H1 (cell line): ENCODE data around the gene ODAD3. TPM values are rescaled to one million over a fixed set of nuclear protein-coding genes. Genes with fewer than 3 reads are reported as not detected.

ENCODE experiments used
- CTCF ChIA-PET: fragments of 300-600 bp; sonication (Branson Sonifier 250); formaldehyde crosslinking; loops from one replicate; lab custom pipeline; 2021; ENCODE audit not compliant: partially characterized antibody; lab: Charles Lee
- POLR2A ChIA-PET: fragments of 300-600 bp; sonication (Branson Sonifier 250); formaldehyde crosslinking; loops from one replicate; lab custom pipeline; 2021; ENCODE audit warnings: inconsistent platforms; ENCODE audit not compliant: partially characterized antibody; lab: Charles Lee
- DNase-seq, 2 experiments: peaks; one replicate each; pipeline versions ENCODE4 v3.0.0 to v3.0.0-alpha.2; 2010 to 2022; ENCODE audit warnings: low spot score in 2 of 2, low read depth in 1 of 2, mixed read lengths in 1 of 2
- FAIRE-seq: peaks from 2 replicates; lab custom pipeline; 2011; peaks lifted over from hg19 to GRCh38; lab: Jason Lieb, UNC
- H2AFZ ChIP-seq: 2 replicates; pipeline ENCODE4 v1.8.1; 2012; ENCODE audit warnings: low read length, inconsistent platforms
- H2AK5ac ChIP-seq: 2 replicates; pipeline ENCODE4 v1.6.1; 2013; ENCODE audit warnings: low read depth, low read length
- H2BK120ac ChIP-seq: replicated peaks from 2 replicates; pipeline ENCODE3; 2013; ENCODE audit warnings: low read depth, low read length, inconsistent platforms
- H2BK12ac ChIP-seq: 2 replicates; pipeline ENCODE4 v1.6.1; 2013; ENCODE audit warnings: low read depth, low read length
- H2BK15ac ChIP-seq: 2 replicates; pipeline ENCODE4 v1.6.1; 2013; ENCODE audit warnings: low read length
- H2BK20ac ChIP-seq: 2 replicates; pipeline ENCODE4 v1.6.1; 2013; ENCODE audit warnings: low read length
- H2BK5ac ChIP-seq: 2 replicates; pipeline ENCODE4 v1.6.1; 2013; ENCODE audit warnings: low read depth, low read length
- H3K14ac ChIP-seq: 2 replicates; pipeline ENCODE4 v1.6.1; 2013; ENCODE audit warnings: inconsistent platforms; ENCODE audit not compliant: insufficient read length
- H3K18ac ChIP-seq: 2 replicates; pipeline ENCODE4 v1.6.1; 2013; ENCODE audit warnings: low read length; ENCODE audit errors: extremely low read depth
- H3K23ac ChIP-seq: 2 replicates; pipeline ENCODE4 v1.6.1; 2013; ENCODE audit warnings: inconsistent platforms; ENCODE audit not compliant: insufficient read length
- H3K23me2 ChIP-seq: 2 replicates; pipeline ENCODE4 v1.6.1; 2013; ENCODE audit warnings: low read depth, low read length
- H3K27ac ChIP-seq: 2 replicates; pipeline ENCODE4 v1.6.1; 2011; ENCODE audit warnings: low read depth, low read length, inconsistent platforms
- H3K27me3 ChIP-seq, 4 experiments: replicated peaks in 1 of 4; 1 replicate in 1 of 4; 2 replicates in 3 of 4; pipeline versions ENCODE4 v1.6.1 to v1.8.1; 2011 to 2013; ENCODE audit warnings: low read length in 3 of 4, mild to moderate bottlenecking in 3 of 4, inconsistent platforms in 2 of 4, mixed read lengths in 2 of 4, moderate library complexity in 1 of 4; ENCODE audit not compliant: control insufficient read depth in 3 of 4, insufficient read depth in 3 of 4; ENCODE audit errors: extremely low read depth in 1 of 4
- H3K36me3 ChIP-seq, 4 experiments: 2 replicates each; pipeline versions ENCODE4 v1.6.1 to v1.8.1; 2011 to 2013; ENCODE audit warnings: mild to moderate bottlenecking in 4 of 4, low read length in 3 of 4, moderate library complexity in 2 of 4, control low read depth in 1 of 4, inconsistent platforms in 1 of 4; ENCODE audit not compliant: insufficient read depth in 4 of 4, control insufficient read depth in 2 of 4
- H3K4ac ChIP-seq: replicated peaks from 2 replicates; pipeline ENCODE3; 2013; ENCODE audit warnings: low read length, low read depth, mixed read lengths, inconsistent platforms; ENCODE audit not compliant: insufficient read length
- H3K4me1 ChIP-seq, 4 experiments: replicated peaks in 1 of 4; 1 replicate in 1 of 4; 2 replicates in 3 of 4; pipeline versions ENCODE4 v1.6.1 to v1.8.1; 2011 to 2013; ENCODE audit warnings: low read length in 3 of 4, inconsistent platforms in 2 of 4, mixed read lengths in 1 of 4; ENCODE audit not compliant: insufficient read depth in 4 of 4, control insufficient read depth in 3 of 4
- H3K4me2 ChIP-seq, 2 experiments: 2 replicates each; pipeline versions ENCODE4 v1.6.1 to v1.8.1; 2011 to 2013; ENCODE audit warnings: low read depth in 2 of 2, low read length in 2 of 2, control low read depth in 1 of 2, inconsistent platforms in 1 of 2, mild to moderate bottlenecking in 1 of 2; ENCODE audit not compliant: insufficient read depth in 1 of 2
- H3K4me3 ChIP-seq, 4 experiments: fragments of 200-600, 300-600 bp in 1 of 4; sonication (generic), shearing (Covaris generic), sonication (Bioruptor Twin) in 1 of 4; 2 replicates each; pipeline versions ENCODE4 v1.5.1 to v1.8.1; 2011 to 2016; ENCODE audit warnings: low read length in 4 of 4, low read depth in 3 of 4, control low read depth in 2 of 4, inconsistent platforms in 2 of 4, mild to moderate bottlenecking in 2 of 4, mixed read lengths in 1 of 4, moderate library complexity in 1 of 4; ENCODE audit not compliant: insufficient read depth in 2 of 4; ENCODE audit errors: extremely low read depth in 1 of 4
- H3K56ac ChIP-seq: replicated peaks from 2 replicates; pipeline ENCODE3; 2013; ENCODE audit warnings: low read depth, mild to moderate bottlenecking, mixed read lengths, low read length, inconsistent platforms; ENCODE audit not compliant: insufficient read length
- H3K79me1 ChIP-seq: 2 replicates; pipeline ENCODE4 v1.6.1; 2013; ENCODE audit warnings: low read depth, low read length, control low read depth
- H3K79me2 ChIP-seq, 2 experiments: 2 replicates each; pipeline versions ENCODE4 v1.6.1 to v1.8.1; 2012 to 2013; ENCODE audit warnings: low read length in 2 of 2, mild to moderate bottlenecking in 2 of 2, inconsistent platforms in 1 of 2; ENCODE audit not compliant: insufficient read depth in 2 of 2, control insufficient read depth in 1 of 2
- H3K9ac ChIP-seq, 4 experiments: replicated peaks in 1 of 4; 1 replicate in 1 of 4; 2 replicates in 3 of 4; pipeline versions ENCODE4 v1.6.1 to v1.8.1; 2011 to 2013; ENCODE audit warnings: low read depth in 3 of 4, low read length in 3 of 4, control low read depth in 2 of 4, mild to moderate bottlenecking in 2 of 4, moderate library complexity in 2 of 4, inconsistent platforms in 1 of 4; ENCODE audit errors: extremely low read depth in 1 of 4
- H3K9me3 ChIP-seq, 2 experiments: 2 replicates each; pipeline versions ENCODE4 v1.6.1 to v1.8.1; 2012 to 2013; ENCODE audit warnings: mild to moderate bottlenecking in 2 of 2, moderate library complexity in 2 of 2, control low read depth in 1 of 2, inconsistent platforms in 1 of 2, low read depth in 1 of 2, low read length in 1 of 2, mixed read lengths in 1 of 2; ENCODE audit not compliant: insufficient read depth in 2 of 2
- H4K20me1 ChIP-seq, 2 experiments: replicated peaks in 1 of 2; 2 replicates each; pipeline versions ENCODE3 to v1.8.1; 2011 to 2013; ENCODE audit warnings: inconsistent platforms in 2 of 2, low read length in 2 of 2, mild to moderate bottlenecking in 1 of 2; ENCODE audit not compliant: insufficient read depth in 2 of 2, control insufficient read depth in 1 of 2
- H4K5ac ChIP-seq: 2 replicates; pipeline ENCODE4 v1.6.1; 2013; ENCODE audit warnings: low read length, low read depth, mixed read lengths, inconsistent platforms; ENCODE audit not compliant: insufficient read length
- H4K8ac ChIP-seq: 2 replicates; pipeline ENCODE4 v1.8.0; 2013; ENCODE audit warnings: mild to moderate bottlenecking, moderate library complexity, low read length, inconsistent platforms; ENCODE audit not compliant: insufficient read depth; ENCODE audit errors: extremely low read depth
- H4K91ac ChIP-seq: replicated peaks from 2 replicates; pipeline ENCODE3; 2013; ENCODE audit warnings: low read length, mixed read lengths, inconsistent platforms; ENCODE audit not compliant: insufficient read length
- ASH2L ChIP-seq: fragments of 200-600, 300-600 bp; sonication (generic); IDR thresholded peaks from one replicate; pipeline ENCODE4 v1.7.1; 2017; ENCODE audit warnings: low read length
- GTF2F1 ChIP-seq: IDR thresholded peaks from 2 replicates; pipeline ENCODE4 v1.6.1; 2012; ENCODE audit warnings: low read depth, low read length, improper control_type of control experiment, borderline replicate concordance
- KDM4A ChIP-seq: IDR thresholded peaks from one replicate; pipeline ENCODE4 v1.7.1; 2012; ENCODE audit warnings: low read depth, mild to moderate bottlenecking, moderate library complexity, low read length, inconsistent platforms; ENCODE audit not compliant: severe bottlenecking
- MAX ChIP-seq: IDR thresholded peaks from 2 replicates; pipeline ENCODE4 v1.6.1; 2012; ENCODE audit warnings: inconsistent platforms
- POLR2A ChIP-seq, 2 experiments: IDR thresholded peaks; 1 replicate in 1 of 2; 2 replicates in 1 of 2; pipeline ENCODE4 v1.6.1; 2011; ENCODE audit warnings: low read depth in 2 of 2, low read length in 2 of 2, mild to moderate bottlenecking in 2 of 2; ENCODE audit errors: control extremely low read depth in 1 of 2
- SIRT6 ChIP-seq: IDR thresholded peaks from one replicate; pipeline ENCODE4 v1.7.1; 2012; ENCODE audit warnings: low read length, inconsistent platforms
- SP1 ChIP-seq: IDR thresholded peaks from 2 replicates; pipeline ENCODE4 v1.6.1; 2011; ENCODE audit warnings: low read depth, low read length
- TEAD4 ChIP-seq: IDR thresholded peaks from 2 replicates; pipeline ENCODE4 v1.6.1; 2012; ENCODE audit warnings: low read depth, low read length, inconsistent platforms, mixed read lengths
- USF2 ChIP-seq: IDR thresholded peaks from 2 replicates; pipeline ENCODE4 v1.6.1; 2011; ENCODE audit warnings: low read length, improper control_type of control experiment
- WGBS, 2 experiments: shearing (Covaris generic) in 1 of 2; methylation state at CpG; one replicate each; pipeline versions ENCODE4 v1.1.6 to v1.1.7; 2013 to 2015; ENCODE audit warnings: low lambda C conversion rate in 2 of 2, mixed read lengths in 2 of 2, inconsistent platforms in 1 of 2, low coverage in 1 of 2, missing lambda C conversion rate in 1 of 2; ENCODE audit not compliant: insufficient replicate concordance in 2 of 2, insufficient coverage in 1 of 2, insufficient read length in 1 of 2; ENCODE audit errors: extremely low coverage in 1 of 2, missing lambda C conversion rate in 1 of 2; 5-methylcytosine and 5-hydroxymethylcytosine counted together
- polyA plus RNA-seq, 7 experiments: library from polyadenylated mRNA; depleted of rRNA in 3 of 7; stranded (reverse) in 5 of 7; unstranded in 2 of 7; fragments of >200 nt in 5 of 7; fragments of 200-250 nt in 2 of 7; gene quantifications; 1 replicate in 5 of 7; 2 replicates in 1 of 7; 4 replicates in 1 of 7; pipeline versions ENCODE4 v1.2.1 to v1.2.3, GENCODE V29; 2011 to 2013; ENCODE audit warnings: missing spikeins in 2 of 7, mixed read lengths in 2 of 7
- total RNA-seq: library from RNA; stranded (reverse); fragmentation: NEBNext Ultra II Directional; extraction: Animal tissue kit (Norgen Biotek cat#: 25700); gene quantifications from 2 replicates; pipeline ENCODE4 v1.2.1, GENCODE V29; 2021

The ODAD3 gene
- total and polyA plus RNA-seq, 2 of the 8 experiments (the other 6 are each of a cell fraction or from before 2014, with no cell fraction given) = 2.1 to 2.2 TPM

- no peaks in the 10 kb centered on the region for H3K36me3 ChIP-seq
- H3K9ac ChIP-seq = no peak overlapping the region
- no peaks in the 10 kb centered on the region for H3K9me3 ChIP-seq
- no peaks in the 10 kb centered on the region for H3K27me3 ChIP-seq
- WGBS, 2 experiments = 76% methylated on average over 10 of the region's 10 CpGs; no CpG with 5 or more reads in 1 of the 2 experiments
- H2BK15ac ChIP-seq = peak overlapping the region; percentile 81; the same call in 1 of the 2 replicates
- no peak overlapping the region for H3K18ac ChIP-seq
- peaks cover 7% of the 10 kb centered on the region for H3K23me2 ChIP-seq
- H2BK120ac ChIP-seq = no peak overlapping the region
- no peak overlapping the region for H2BK5ac ChIP-seq
- DNase-seq (no peak), FAIRE-seq (no peak)
- H3K23ac ChIP-seq = no peak overlapping the region
- no peak overlapping the region for H4K5ac ChIP-seq
- no peak overlapping the region for H2BK20ac ChIP-seq
- H2BK12ac ChIP-seq = no peak overlapping the region; the same call in 1 of the 2 replicates
- H3K4me2 ChIP-seq = peak overlapping the region; percentile 74 to 79
- H3K14ac ChIP-seq = no peak overlapping the region
- H3K4me3 ChIP-seq = peak overlapping the region in 1 of 4 experiments; percentile 72; a peak in 1 of 8 replicates
- H2AFZ ChIP-seq = no peak overlapping the region
- no peak overlapping the region for H4K8ac ChIP-seq
- CTCF ChIA-PET = interaction anchor here (3.6 to 16.8 kb wide), 4 partner anchors 10 to 79 kb away, joined by 16 to 192 read pairs (median 24); partner anchors contain the start of genes EPOR, ODAD3, PRKCSH and TSPAN16
- H4K20me1 ChIP-seq = peaks cover 0 to 3% of the 10 kb centered on the region in 2 experiments
- H3K4ac ChIP-seq = no peak overlapping the region
- H3K4me1 ChIP-seq = peaks cover 0 to 10% (median 8%) of the 10 kb centered on the region in 4 experiments; a peak in 6 of 7 replicates
- H3K56ac ChIP-seq = no peak overlapping the region
- POLR2A ChIA-PET = interaction anchor here (1.3 to 5.2 kb wide), 4 partner anchors 8 to 33 kb away, joined by 4 to 34 read pairs (median 10); partner anchors contain the start of gene RAB3D
- H2AK5ac ChIP-seq = no peak overlapping the region; the same call in 1 of the 2 replicates
- H3K27ac ChIP-seq = no peak overlapping the region
- H4K91ac ChIP-seq = no peak overlapping the region
- no peaks in the 10 kb centered on the region; the same call in 1 of the 2 replicates for H3K79me1 ChIP-seq
- H3K79me2 ChIP-seq = no peaks in the 10 kb centered on the region
- no peak for TF ChIP-seq SIRT6
- no peak for TF ChIP-seq MAX
- no peak for TF ChIP-seq KDM4A
- no peak for TF ChIP-seq USF2
- no peak for TF ChIP-seq SP1
- TF ChIP-seq ASH2L = no peak
- TF ChIP-seq POLR2A (IDR thresholded peaks at IDR 0.05; ENCODE audit: control extremely low read depth in 1 of 2, low read depth in 2 of 2, low read length in 2 of 2) = no peak
- no peak for TF ChIP-seq TEAD4
- no peak for TF ChIP-seq GTF2F1
These were observed 61.6 kb downstream of the ODAD3 start for GRCh38 chr19:11373166-11373884.
